GM20431 (cell line): ENCODE results near the gene EPS8L3.
"Not testable (repeated sequence)": the region's sequence is repeated elsewhere in the genome, so short reads cannot be mapped to it uniquely, and the experiment has no call there.

ENCODE experiments used
- in situ Hi-C: fragments of 300-500 bp; cut with MseI, MboI; formaldehyde crosslinking; loops from one replicate; pipeline ENCODE4 v1.15.0; 2020; ENCODE audit warnings: low sequenced_read_pairs; ENCODE audit not compliant: unreplicated experiment

EPS8L3 gene

GRCh38 chr1:109718495-109718894 is 45.2 kb downstream of the EPS8L3 start:
- in situ Hi-C loops: no loop called here

- in situ Hi-C loops: no loop called here
Measured at GRCh38 chr1:109717729-109718128, 46.0 kb downstream of the EPS8L3 start.

GRCh38 chr1:109716570-109717090 is 47.1 kb downstream of the EPS8L3 start:
- in situ Hi-C loops: no loop called here

GRCh38 chr1:109716121-109716520 is 47.6 kb downstream of the EPS8L3 start:
- in situ Hi-C loops: no loop called here

GRCh38 chr1:109714661-109715372 is 48.9 kb downstream of the EPS8L3 start:
- in situ Hi-C loops: no loop called here

- in situ Hi-C loops: no loop called here
Measured at GRCh38 chr1:109713636-109714035, 50.1 kb downstream of the EPS8L3 start.

GRCh38 chr1:109712321-109712864 is 51.3 kb downstream of the EPS8L3 start:
- in situ Hi-C loops: no loop called here

GRCh38 chr1:109711593-109712320 is 52.0 kb downstream of the EPS8L3 start, which contains the start of gene GSTM5:
Gene GSTM5, plus strand, starts transcription at chr1:109712251. Its CDS starts 62 bp downstream, at chr1:109712313.
- in situ Hi-C loops: not testable (repeated sequence)

- in situ Hi-C loops: not testable (repeated sequence)
Measured at GRCh38 chr1:109709822-109710221, 53.9 kb downstream of the EPS8L3 start.

- in situ Hi-C loops: not testable (repeated sequence)
Measured at GRCh38 chr1:109708949-109709348, 54.8 kb downstream of the EPS8L3 start.

GRCh38 chr1:109705411-109705810 is 58.3 kb downstream of the EPS8L3 start:
- in situ Hi-C loops: no loop called here

- in situ Hi-C loops: no loop called here
Measured at GRCh38 chr1:109704173-109704572, 59.5 kb downstream of the EPS8L3 start.

GRCh38 chr1:109702940-109703339 is 60.8 kb downstream of the EPS8L3 start:
- in situ Hi-C loops: not testable (repeated sequence)
